NOMO-1 treated with DMSO at 0.1 percent for 48 hours (cell line): ENCODE measurements around the gene TMEM200A.

ENCODE experiments used
- DNase-seq: peaks from one replicate; lab custom pipeline; 2025; ENCODE audit not compliant: unreplicated experiment; lab: John Stamatoyannopoulos, UW

Gene TMEM200A

DNA sequence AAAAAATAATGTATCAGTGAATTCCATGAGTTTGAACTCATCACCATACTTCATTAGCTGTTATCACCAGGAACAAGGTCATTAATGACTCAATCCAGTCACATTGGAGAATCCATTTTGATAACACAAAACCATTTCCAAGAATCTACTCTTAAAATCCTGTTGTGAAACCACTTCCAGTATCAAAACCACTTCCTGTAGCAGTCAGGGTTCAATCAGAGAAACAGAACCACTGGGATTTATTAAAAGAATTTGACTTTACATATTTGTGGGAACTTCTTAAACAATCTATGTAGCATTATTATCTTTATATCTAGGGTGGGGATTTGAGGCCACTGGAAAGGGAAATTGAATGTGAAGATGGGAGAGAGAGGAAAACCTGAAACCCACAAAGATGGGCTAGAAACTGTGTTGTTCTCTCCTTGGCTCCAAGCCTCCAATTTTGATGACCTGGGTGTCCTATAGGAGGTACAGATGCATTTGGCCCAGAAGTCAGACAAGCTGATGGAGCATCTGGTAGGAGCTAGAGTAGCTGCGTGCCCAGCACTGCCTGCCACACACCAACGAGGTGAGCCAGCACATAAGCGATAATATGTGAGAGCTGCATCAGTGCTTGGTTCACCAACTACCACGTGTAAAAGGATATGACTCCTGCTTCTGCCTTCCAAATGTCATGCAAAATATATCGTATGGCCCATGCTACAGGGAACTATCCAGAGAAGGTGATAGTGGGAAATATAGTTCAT lies 117.0 kb downstream of the TMEM200A start:
- no peak for DNase-seq

GRCh38 chr6:130485870-130486269 lies 120.1 kb downstream of the TMEM200A start:
- DNase-seq, result no peak

DNA sequence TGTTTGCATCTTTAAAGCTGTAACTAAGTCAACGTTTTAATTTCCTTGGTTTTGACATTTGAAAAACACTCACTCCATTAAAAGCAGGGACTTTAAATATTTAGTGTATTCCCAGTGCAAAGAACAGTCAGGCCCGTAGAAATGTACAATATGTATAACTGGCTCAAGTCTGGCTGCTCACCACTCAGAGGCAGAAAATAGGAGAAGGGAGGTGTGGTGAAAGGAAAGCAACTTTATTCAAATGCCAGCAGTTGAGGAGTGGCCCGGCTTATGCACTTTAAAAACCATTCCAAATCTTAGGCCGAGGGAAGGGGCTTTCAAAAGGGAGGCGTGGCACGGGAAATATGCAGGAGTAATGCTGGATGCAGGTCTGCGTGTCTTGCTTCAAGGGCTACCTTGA lies 120.6 kb downstream of the TMEM200A start:
- no peak for DNase-seq

DNA sequence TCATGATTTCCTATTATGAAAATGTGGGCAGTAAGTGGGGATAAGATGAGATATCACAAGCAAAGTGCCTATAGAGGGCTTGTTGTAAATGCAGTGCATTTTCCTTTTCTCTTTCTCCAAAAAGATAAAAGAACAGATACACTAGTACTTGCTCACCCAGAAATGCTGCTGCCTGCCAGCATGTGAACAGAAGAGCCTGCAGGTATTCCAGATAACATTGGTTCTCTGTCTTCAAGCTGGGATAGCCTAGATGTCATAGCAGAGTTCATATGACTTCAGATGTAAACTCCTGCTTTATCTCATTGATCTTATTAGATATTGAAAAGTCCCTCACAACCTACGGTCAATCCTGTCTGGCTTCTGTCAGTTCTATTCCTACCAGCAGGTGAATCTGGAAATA lies 123.7 kb downstream of the TMEM200A start:
- no peak for DNase-seq
